OCI-LY7 (cell line): ENCODE data around the gene CYB561D1. TPM values are rescaled to one million over a fixed set of nuclear protein-coding genes. Genes with fewer than 3 reads are reported as not detected.

Experiments
- BruUV-seq: library from RNA; stranded (reverse); fragments of 400-500 nt; replicated peaks from 2 replicates; lab custom pipeline; 2021; lab: Mats Ljungman, UMichigan
- CTCF ChIA-PET: fragments of 300-600 bp; sonication (Branson Sonifier 250); formaldehyde crosslinking; loops from one replicate; lab custom pipeline; 2022; ENCODE audit warnings: antibody characterized with exemption; ENCODE audit not compliant: unreplicated experiment; lab: Charles Lee
- POLR2A ChIA-PET: fragments of 300-600 bp; sonication (Branson Sonifier 250); formaldehyde crosslinking; loops from one replicate; lab custom pipeline; 2022; ENCODE audit warnings: antibody characterized with exemption; lab: Charles Lee
- DNase-seq: peaks from one replicate; pipeline ENCODE4 v3.0.0-alpha.2; 2015; ENCODE audit warnings: low spot score
- H2AFZ ChIP-seq: fragments of 200-600 bp; sonication (generic), shearing (Covaris generic); 2 replicates; pipeline ENCODE4 v1.6.1; 2014; ENCODE audit warnings: mild to moderate bottlenecking, antibody characterized with exemption, low read length, moderate library complexity
- H3K27ac ChIP-seq: fragments of 200-600 bp; sonication (generic); 2 replicates; pipeline ENCODE4 v1.5.1; 2014; ENCODE audit warnings: mixed run types, low read depth, mild to moderate bottlenecking, moderate library complexity, low read length, inconsistent platforms; ENCODE audit not compliant: poor library complexity, severe bottlenecking
- H3K36me3 ChIP-seq: fragments of 200-600 bp; sonication (generic); 2 replicates; pipeline ENCODE4 v1.6.1; 2014; ENCODE audit warnings: mild to moderate bottlenecking, antibody characterized with exemption, low read length, moderate library complexity, mixed read lengths; ENCODE audit not compliant: insufficient read depth
- H3K4me1 ChIP-seq: fragments of 200-600 bp; sonication (generic); 2 replicates; pipeline ENCODE4 v1.5.1; 2014; ENCODE audit warnings: mild to moderate bottlenecking, low read length; ENCODE audit not compliant: insufficient read depth, poor library complexity, severe bottlenecking
- H3K4me2 ChIP-seq: fragments of 200-600 bp; sonication (generic); 2 replicates; pipeline ENCODE4 v1.6.1; 2014; ENCODE audit warnings: mild to moderate bottlenecking, low read length
- H3K4me3 ChIP-seq: fragments of 200-600 bp; sonication (generic); 2 replicates; pipeline ENCODE4 v1.5.1; 2014; ENCODE audit warnings: mild to moderate bottlenecking, low read depth, low read length; ENCODE audit not compliant: poor library complexity, severe bottlenecking
- H3K79me2 ChIP-seq: fragments of 200-600 bp; sonication (generic); 2 replicates; pipeline ENCODE4 v1.6.1; 2016; ENCODE audit warnings: low read depth, mild to moderate bottlenecking, low read length, moderate library complexity, mixed read lengths; ENCODE audit not compliant: insufficient read depth
- H3K9me2 ChIP-seq: fragments of 200-600 bp; sonication (generic); 2 replicates; pipeline ENCODE4 v1.6.1; 2016; ENCODE audit warnings: mild to moderate bottlenecking, low read length, mixed read lengths; ENCODE audit not compliant: insufficient read depth
- H3K9me3 ChIP-seq: fragments of 200-600 bp; sonication (generic); 2 replicates; pipeline ENCODE4 v1.6.1; 2014; ENCODE audit warnings: mild to moderate bottlenecking, mixed run types, low read length, mixed read lengths
- H4K20me1 ChIP-seq: fragments of 200-600 bp; sonication (generic); 2 replicates; pipeline ENCODE4 v1.6.1; 2014; ENCODE audit warnings: mild to moderate bottlenecking, antibody characterized with exemption, low read length, moderate library complexity, mixed read lengths; ENCODE audit not compliant: insufficient read depth
- EZH2phosphoT487 ChIP-seq: fragments of 200-600 bp; sonication (generic); IDR thresholded peaks from 2 replicates; pipeline ENCODE4 v1.6.1; 2018; ENCODE audit warnings: low read depth, borderline replicate concordance, mild to moderate bottlenecking, mixed run types, antibody characterized with exemption, low read length, moderate library complexity, mixed read lengths
- intact Hi-C: fragments of 100-400 bp; cut with micrococcal nuclease; formaldehyde crosslinking; loops from one replicate; pipeline ENCODE4 v1.10.0; 2022; ENCODE audit not compliant: unreplicated experiment
- total RNA-seq, 2 experiments: library from RNA; depleted of rRNA in 1 of 2; stranded (reverse); fragments of >200 nt in 1 of 2; shearing (Covaris generic) in 1 of 2; gene quantifications; 2 replicates each; pipeline ENCODE4 v1.2.3, GENCODE V29; 2014 to 2022
- TF ChIP-seq, protein P1 (sequence below): fragments of 200-600 bp; sonication (generic); conservative IDR thresholded peaks from 2 replicates; pipeline ENCODE4 v1.5.1; 2014; ENCODE audit warnings: mild to moderate bottlenecking, antibody characterized with exemption, low read length, moderate library complexity, mixed read lengths

CYB561D1 gene
- total RNA-seq, 2 experiments from 2014 or later = 6.2 to 10.5 TPM

- Histone ChIP-seq H3K36me3 (peaks cover 28% of the 10 kb centered on the region; the same call in 1 of the 2 replicates), H4K20me1 (no peaks in the 10 kb centered on the region), H3K9me3 (no peaks in the 10 kb centered on the region), H3K27ac (no peak overlapping the region), H3K4me3 (no peak overlapping the region), H3K79me2 (no peaks in the 10 kb centered on the region), H3K9me2 (no peaks in the 10 kb centered on the region), H3K4me1 (no peaks in the 10 kb centered on the region), H3K4me2 (no peak overlapping the region), H2AFZ (no peak overlapping the region)
- CTCF ChIA-PET = no interaction called here
- no peak for DNase-seq
- TF ChIP-seq, protein P1, sequence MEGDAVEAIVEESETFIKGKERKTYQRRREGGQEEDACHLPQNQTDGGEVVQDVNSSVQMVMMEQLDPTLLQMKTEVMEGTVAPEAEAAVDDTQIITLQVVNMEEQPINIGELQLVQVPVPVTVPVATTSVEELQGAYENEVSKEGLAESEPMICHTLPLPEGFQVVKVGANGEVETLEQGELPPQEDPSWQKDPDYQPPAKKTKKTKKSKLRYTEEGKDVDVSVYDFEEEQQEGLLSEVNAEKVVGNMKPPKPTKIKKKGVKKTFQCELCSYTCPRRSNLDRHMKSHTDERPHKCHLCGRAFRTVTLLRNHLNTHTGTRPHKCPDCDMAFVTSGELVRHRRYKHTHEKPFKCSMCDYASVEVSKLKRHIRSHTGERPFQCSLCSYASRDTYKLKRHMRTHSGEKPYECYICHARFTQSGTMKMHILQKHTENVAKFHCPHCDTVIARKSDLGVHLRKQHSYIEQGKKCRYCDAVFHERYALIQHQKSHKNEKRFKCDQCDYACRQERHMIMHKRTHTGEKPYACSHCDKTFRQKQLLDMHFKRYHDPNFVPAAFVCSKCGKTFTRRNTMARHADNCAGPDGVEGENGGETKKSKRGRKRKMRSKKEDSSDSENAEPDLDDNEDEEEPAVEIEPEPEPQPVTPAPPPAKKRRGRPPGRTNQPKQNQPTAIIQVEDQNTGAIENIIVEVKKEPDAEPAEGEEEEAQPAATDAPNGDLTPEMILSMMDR = no peak
- TF ChIP-seq EZH2phosphoT487 = no peak
- no TSS peak for BruUV-seq
- intact Hi-C loops = no loop called here
- POLR2A ChIA-PET = no interaction called here
These were observed 7.9 kb downstream of the CYB561D1 start for GRCh38 chr1:109501644-109502363.

GRCh38 chr1:109502364-109502851, 8.5 kb downstream of the CYB561D1 start:
- no peak for DNase-seq
- intact Hi-C loops = no loop called here
- CTCF ChIA-PET = no interaction called here

More at GRCh38 chr1:109502364-109502851, 8.5 kb downstream of the CYB561D1 start:
- Histone ChIP-seq H3K27ac (no peak overlapping the region), H3K4me2 (no peak overlapping the region), H3K4me1 (no peaks in the 10 kb centered on the region), H3K79me2 (no peaks in the 10 kb centered on the region), H4K20me1 (no peaks in the 10 kb centered on the region), H3K9me3 (no peaks in the 10 kb centered on the region), H3K36me3 (peaks cover 27% of the 10 kb centered on the region; the same call in 1 of the 2 replicates), H3K4me3 (no peak overlapping the region), H2AFZ (no peak overlapping the region), H3K9me2 (no peaks in the 10 kb centered on the region)
- POLR2A ChIA-PET = no interaction called here
- TF ChIP-seq, protein P1 = no peak
- no peak for TF ChIP-seq EZH2phosphoT487
- no TSS peak for BruUV-seq
